HCT116 (cell line): Measurements from ENCODE around the gene LIG4. TPM values are rescaled to one million over a fixed set of nuclear protein-coding genes. Genes with fewer than 3 reads are reported as not detected.

Experiments used
- ATAC-seq: fragments of 200-7000 bp; cut with Tn5 transposase; 2 replicates; pipeline ENCODE4 v1.9.1; 2020; ENCODE audit warnings: mild to moderate bottlenecking, moderate library complexity
- BruUV-seq: library from RNA; stranded (reverse); fragments of 400-500 nt; replicated peaks from 2 replicates; lab custom pipeline; 2021; lab: Mats Ljungman, UMichigan
- CTCF ChIA-PET: fragments of 300-600 bp; sonication (Branson Sonifier 250); formaldehyde crosslinking; loops from one replicate; lab custom pipeline; 2021; ENCODE audit warnings: antibody characterized with exemption; lab: Charles Lee
- POLR2A ChIA-PET: fragments of 300-600, 350-600 bp; sonication (Branson Sonifier 250); formaldehyde crosslinking; loops from one replicate; lab custom pipeline; 2021; ENCODE audit warnings: antibody characterized with exemption; lab: Charles Lee
- RAD21 ChIA-PET, 2 experiments: fragments of 300-600 bp; sonication (Branson Sonifier 250); formaldehyde crosslinking; loops; one replicate each; lab custom pipeline; 2023; ENCODE audit warnings: low total read pairs in 2 of 2; ENCODE audit not compliant: uncharacterized antibody in 2 of 2, unreplicated experiment in 2 of 2, low non-redundant PET in 1 of 2; lab: Charles Lee
- DNase-seq: peaks from one replicate; pipeline ENCODE4 v3.0.0-alpha.2; 2010; ENCODE audit warnings: low read depth, low spot score
- H2AFZ ChIP-seq: fragments of 200-600 bp; shearing (Covaris generic), sonication (generic); 2 replicates; pipeline ENCODE4 v1.6.1; 2017; ENCODE audit warnings: low read depth, mixed run types, mixed read lengths, antibody characterized with exemption, low read length; ENCODE audit not compliant: poor library complexity, severe bottlenecking
- H3K27ac ChIP-seq: 2 replicates; pipeline ENCODE4 v1.5.1; 2012; ENCODE audit warnings: low read depth, low read length
- H3K27me3 ChIP-seq: fragments of 200-600 bp; sonication (generic); 2 replicates; pipeline ENCODE4 v1.6.1; 2016; ENCODE audit warnings: mixed run types, low read length, mixed read lengths; ENCODE audit not compliant: insufficient read depth
- H3K36me3 ChIP-seq, 2 experiments: fragments of 200-500 bp in 1 of 2; fragments of 200-600 bp in 1 of 2; sonication (Bioruptor generic) in 1 of 2; sonication (generic) in 1 of 2; 2 replicates each; pipeline versions ENCODE4 v1.5.1 to v1.6.1; 2014 to 2016; ENCODE audit warnings: low read length in 2 of 2, inconsistent platforms in 1 of 2, mixed read lengths in 1 of 2, mixed run types in 1 of 2; ENCODE audit not compliant: insufficient read depth in 2 of 2, control insufficient read depth in 1 of 2
- H3K4me1 ChIP-seq, 2 experiments: fragments of 200-600 bp in 1 of 2; sonication (generic) in 1 of 2; 2 replicates each; pipeline versions ENCODE4 v1.5.1 to v1.6.1; 2012 to 2017; ENCODE audit warnings: low read length in 2 of 2, inconsistent platforms in 1 of 2, mild to moderate bottlenecking in 1 of 2, mixed read lengths in 1 of 2, mixed run types in 1 of 2, moderate library complexity in 1 of 2; ENCODE audit not compliant: insufficient read depth in 2 of 2, control insufficient read depth in 1 of 2
- H3K4me2 ChIP-seq: fragments of 200-600 bp; sonication (generic); 2 replicates; pipeline ENCODE4 v1.6.1; 2017; ENCODE audit warnings: mixed run types, low read length, mixed read lengths
- H3K4me3 ChIP-seq, 2 experiments: fragments of 200-600 bp in 1 of 2; sonication (generic) in 1 of 2; replicated peaks in 1 of 2; 2 replicates each; pipeline ENCODE4 v1.5.1; 2011 to 2016; ENCODE audit warnings: low read length in 2 of 2, control low read depth in 1 of 2, low read depth in 1 of 2, mild to moderate bottlenecking in 1 of 2, mixed read lengths in 1 of 2, mixed run types in 1 of 2
- H3K79me2 ChIP-seq: fragments of 200-600 bp; sonication (generic); 2 replicates; pipeline ENCODE4 v1.6.1; 2017; ENCODE audit warnings: mild to moderate bottlenecking, mixed run types, low read length, moderate library complexity, mixed read lengths; ENCODE audit not compliant: insufficient read depth
- H3K9ac ChIP-seq: fragments of 200-600 bp; sonication (generic); 2 replicates; pipeline ENCODE4 v1.6.1; 2016; ENCODE audit warnings: low read length, mixed read lengths
- H3K9me2 ChIP-seq: fragments of 200-600 bp; sonication (generic), shearing (Covaris generic); 2 replicates; pipeline ENCODE4 v1.6.1; 2017; ENCODE audit warnings: mixed run types, mild to moderate bottlenecking, moderate library complexity; ENCODE audit not compliant: insufficient read depth
- H3K9me3 ChIP-seq, 2 experiments: fragments of 200-500 bp in 1 of 2; fragments of 200-600 bp in 1 of 2; sonication (Bioruptor generic) in 1 of 2; sonication (generic) in 1 of 2; 2 replicates each; pipeline ENCODE4 v1.6.1; 2014 to 2017; ENCODE audit warnings: low read length in 2 of 2, mixed read lengths in 2 of 2, inconsistent platforms in 1 of 2, low read depth in 1 of 2, mild to moderate bottlenecking in 1 of 2, mixed run types in 1 of 2, moderate library complexity in 1 of 2; ENCODE audit not compliant: control insufficient read depth in 1 of 2, insufficient read depth in 1 of 2
- H4K20me1 ChIP-seq: fragments of 200-600 bp; sonication (generic), shearing (Covaris generic); 2 replicates; pipeline ENCODE4 v1.6.1; 2017; ENCODE audit warnings: mixed run types, mild to moderate bottlenecking, moderate library complexity; ENCODE audit not compliant: insufficient read depth
- CBX3 ChIP-seq: IDR thresholded peaks from 2 replicates; pipeline ENCODE4 v1.6.1; 2012; ENCODE audit warnings: low read depth
- EGR1 ChIP-seq: IDR thresholded peaks from 2 replicates; pipeline ENCODE4 v1.6.1; 2012; ENCODE audit warnings: low read depth
- EZH2 ChIP-seq: fragments of 200-600 bp; sonication (generic); IDR thresholded peaks from 2 replicates; pipeline ENCODE4 v1.6.1; 2017; ENCODE audit warnings: antibody characterized with exemption, mixed run types
- POLR2A ChIP-seq: IDR thresholded peaks from 2 replicates; pipeline ENCODE4 v1.7.0; 2011; ENCODE audit warnings: borderline replicate concordance; ENCODE audit not compliant: insufficient read depth, insufficient read length; ENCODE audit errors: extremely low read depth
- SIN3A ChIP-seq: IDR thresholded peaks from 2 replicates; pipeline ENCODE4 v1.6.1; 2012; ENCODE audit warnings: low read depth
- SRF ChIP-seq: IDR thresholded peaks from 2 replicates; pipeline ENCODE4 v1.6.1; 2012; ENCODE audit warnings: low read depth
- ZNF274 ChIP-seq: fragments of 200-500 bp; sonication (Bioruptor generic); IDR thresholded peaks from 2 replicates; pipeline ENCODE4 v1.6.1; 2014; ENCODE audit warnings: mild to moderate bottlenecking, low read depth, low read length, inconsistent platforms
- intact Hi-C: fragments of 100-400 bp; cut with micrococcal nuclease; formaldehyde crosslinking; loops from 2 replicates; pipeline ENCODE4 v1.10.0; 2022
- total RNA-seq: library from RNA; stranded (reverse); gene quantifications from one replicate; pipeline ENCODE4 v1.2.1, GENCODE V29; 2021; ENCODE audit not compliant: unreplicated experiment

Gene LIG4
- total RNA-seq, 1 experiment from 2014 or later: 7.4 TPM

DNA sequence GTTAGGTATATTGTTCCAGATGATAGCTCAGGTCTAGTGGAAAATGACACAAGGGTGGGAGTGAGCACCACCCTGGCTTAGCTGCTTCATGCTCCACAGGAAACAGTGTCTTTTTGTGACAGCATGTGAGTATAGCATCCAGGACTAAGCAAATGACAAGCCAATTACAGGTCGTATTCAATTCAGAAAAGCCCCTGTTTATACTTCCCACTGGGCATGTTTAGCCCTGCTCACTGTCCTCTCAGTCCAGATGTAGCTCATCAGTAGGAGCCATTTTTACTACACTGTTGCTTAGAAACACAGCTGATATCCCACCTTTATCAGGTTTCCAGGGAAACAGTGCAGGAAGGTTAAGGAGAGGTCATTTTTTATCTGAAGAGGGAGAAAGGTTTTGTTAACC lies 10.8 kb upstream of the LIG4 start:
- ATAC-seq (no peak), DNase-seq (no peak)
- H3K4me3 ChIP-seq: no peak overlapping the region
- no peaks in the 10 kb centered on the region for H3K36me3 ChIP-seq
- CTCF ChIA-PET: no interaction called here
- H3K4me2 ChIP-seq: no peak overlapping the region
- intact Hi-C loops: loop anchor here (2.0 to 5.0 kb wide), 2 partner anchors 281 to 671 kb away; no protein-coding TSS in a partner anchor
- H4K20me1 ChIP-seq: no peaks in the 10 kb centered on the region; the same call in 1 of the 2 replicates
- no TSS peak for BruUV-seq
- H3K79me2 ChIP-seq: peaks cover 89% of the 10 kb centered on the region
- no peaks in the 10 kb centered on the region for H3K27me3 ChIP-seq
- RAD21 ChIA-PET: no interaction called here
- no peak overlapping the region for H2AFZ ChIP-seq
- H3K9me3 ChIP-seq: no peaks in the 10 kb centered on the region
- no peaks in the 10 kb centered on the region for H3K4me1 ChIP-seq
- H3K27ac ChIP-seq: no peak overlapping the region
- no peak overlapping the region for H3K9ac ChIP-seq
- POLR2A ChIA-PET: no interaction called here
- H3K9me2 ChIP-seq: no peaks in the 10 kb centered on the region
- TF ChIP-seq POLR2A (no peak), CBX3 (no peak), SRF (no peak), ZNF274 (no peak)

DNA sequence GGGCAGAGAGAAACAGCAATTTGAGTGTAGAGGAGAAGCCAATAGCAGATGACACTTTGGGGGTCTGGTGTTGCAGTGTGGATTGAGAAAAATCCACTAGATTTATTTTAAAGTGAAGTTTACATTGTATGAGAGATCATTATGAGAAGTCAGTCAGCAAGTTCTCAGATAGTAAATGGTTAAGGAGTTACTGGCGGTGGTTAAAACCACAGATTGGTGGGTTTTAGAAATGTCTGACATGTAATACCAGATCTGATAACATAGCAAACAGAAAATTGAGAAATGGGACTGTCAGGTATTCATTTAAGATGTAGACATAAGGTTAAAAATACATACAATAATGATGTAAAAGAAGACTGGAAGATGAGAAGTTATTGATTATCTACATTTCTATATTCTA lies 10.1 kb upstream of the LIG4 start:
- BruUV-seq: no TSS peak
- no peak overlapping the region for H3K27ac ChIP-seq
- no peak for DNase-seq
- H3K4me3 ChIP-seq: no peak overlapping the region
- CTCF ChIA-PET: no interaction called here
- H3K27me3 ChIP-seq: no peaks in the 10 kb centered on the region
- no peak overlapping the region for H2AFZ ChIP-seq
- no peaks in the 10 kb centered on the region for H3K9me2 ChIP-seq
- ATAC-seq: no peak
- POLR2A ChIA-PET: no interaction called here
- no peaks in the 10 kb centered on the region for H3K36me3 ChIP-seq
- no peak overlapping the region for H3K9ac ChIP-seq
- H3K79me2 ChIP-seq: peaks cover 91% of the 10 kb centered on the region
- peaks cover 0 to 3% of the 10 kb centered on the region in 2 experiments; a peak in 1 of 4 replicates for H3K4me1 ChIP-seq
- TF ChIP-seq EZH2 (no peak), SIN3A (no peak), EGR1 (no peak), ZNF274 (no peak)
- H4K20me1 ChIP-seq: no peaks in the 10 kb centered on the region; the same call in 1 of the 2 replicates
- H3K4me2 ChIP-seq: no peak overlapping the region
- RAD21 ChIA-PET: no interaction called here
- H3K9me3 ChIP-seq: no peaks in the 10 kb centered on the region
- intact Hi-C loops: loop anchor here (5.0 kb wide), 1 partner anchor 282 kb away; no protein-coding TSS in a partner anchor
